Glomerular visceral epithelial cell (primary cell): ENCODE data around the gene TAS2R50.
"Not testable (repeated sequence)": the region's sequence is repeated elsewhere in the genome, so short reads cannot be mapped to it uniquely, and the experiment has no call there.

Experiments used
- DNase-seq: peaks from one replicate; pipeline ENCODE4 v3.0.0-alpha.2; 2016; ENCODE audit errors: extremely low spot score

The TAS2R50 gene, protein sequence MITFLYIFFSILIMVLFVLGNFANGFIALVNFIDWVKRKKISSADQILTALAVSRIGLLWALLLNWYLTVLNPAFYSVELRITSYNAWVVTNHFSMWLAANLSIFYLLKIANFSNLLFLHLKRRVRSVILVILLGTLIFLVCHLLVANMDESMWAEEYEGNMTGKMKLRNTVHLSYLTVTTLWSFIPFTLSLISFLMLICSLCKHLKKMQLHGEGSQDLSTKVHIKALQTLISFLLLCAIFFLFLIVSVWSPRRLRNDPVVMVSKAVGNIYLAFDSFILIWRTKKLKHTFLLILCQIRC

GRCh38 chr12:10986812-10987211 lies at the start of gene TAS2R50:
TSS of gene TAS2R50 (minus strand) at chr12:10986912. CDS start at chr12:10986860, 52 bp downstream.
- no peak for DNase-seq

DNA sequence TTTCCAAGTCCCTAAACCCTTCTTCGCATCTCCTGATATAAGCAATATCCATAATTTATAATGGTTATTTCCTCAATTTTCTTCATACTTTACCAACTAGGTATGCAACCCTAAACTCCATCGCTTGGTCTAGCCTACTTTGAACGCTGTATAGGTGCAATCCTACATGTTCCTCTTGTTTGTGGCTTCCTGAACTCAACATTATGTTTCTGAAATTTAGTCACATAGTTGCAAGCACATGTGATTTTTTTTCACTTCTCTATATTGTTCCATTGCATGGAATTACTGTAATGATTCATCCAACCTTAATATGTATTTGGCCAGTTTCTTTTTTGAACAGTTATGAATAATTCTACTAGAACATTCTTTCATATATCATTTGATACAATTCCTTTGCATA lies 47.2 kb upstream of the TAS2R50 start:
- not testable (repeated sequence) for DNase-seq

DNA sequence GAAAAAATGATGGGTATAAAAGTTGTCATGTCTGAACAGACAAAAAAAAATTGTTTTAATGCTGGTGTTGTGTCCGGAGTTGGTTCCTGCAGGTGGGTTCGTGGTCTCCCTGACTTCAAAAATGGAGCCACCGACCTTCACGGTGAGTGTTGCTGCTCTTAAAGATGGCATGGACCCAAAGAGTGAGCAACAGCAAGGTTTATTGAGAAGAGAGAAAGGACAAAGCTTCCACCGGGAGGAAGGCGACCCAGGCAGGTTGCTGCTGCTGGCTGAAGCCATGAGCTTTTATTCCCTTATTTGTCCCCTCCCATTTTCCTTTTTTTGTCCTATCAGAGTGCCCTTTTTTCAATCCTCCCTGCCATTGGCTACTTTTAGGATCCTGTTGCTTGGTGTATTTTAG lies 44.6 kb upstream of the TAS2R50 start, which contains the start of gene TAS2R31:
Gene TAS2R31, minus strand, starts transcription at position 101 of the 400 bp plus-strand sequence. Its CDS starts 72 bp downstream, at position 29.
- DNase-seq, result no peak

DNA sequence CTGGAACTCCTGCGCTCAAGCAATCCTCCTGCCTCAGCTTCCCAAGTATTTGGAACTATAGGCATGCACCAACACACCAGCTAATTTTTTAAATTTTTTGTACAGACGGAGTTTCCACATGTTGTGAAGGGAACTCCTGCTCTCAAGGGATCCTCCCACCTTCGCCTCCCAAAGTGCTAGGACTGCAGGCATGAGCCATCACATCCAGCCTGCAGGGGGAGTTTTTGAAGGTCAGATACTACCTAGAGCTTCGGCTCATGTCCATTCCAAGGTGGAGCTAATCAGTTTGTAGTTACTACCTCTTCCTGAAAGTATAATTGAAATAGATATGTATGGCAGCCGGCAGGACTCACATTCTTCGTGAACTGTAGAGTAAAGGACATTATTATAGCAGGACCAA lies 39.4 kb upstream of the TAS2R50 start:
- DNase-seq, result no peak

DNA sequence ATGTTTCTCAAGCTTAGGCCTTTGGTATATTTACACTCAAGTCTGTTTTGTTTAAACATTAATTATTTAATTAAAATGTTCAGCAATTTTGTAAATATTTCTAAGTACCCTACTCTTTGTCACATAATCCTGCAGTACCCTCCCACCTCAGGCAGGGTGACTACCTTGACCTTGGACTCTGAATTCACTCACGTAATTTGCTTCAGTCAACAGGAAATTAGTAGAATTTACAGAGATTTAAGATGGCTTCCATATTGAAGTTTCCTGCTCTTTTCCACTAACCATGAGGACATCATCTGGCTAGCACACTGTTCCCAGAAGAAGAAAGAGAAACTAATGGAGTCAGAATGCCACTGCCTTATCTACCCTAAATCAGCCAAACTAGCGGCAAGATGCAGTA lies 36.7 kb upstream of the TAS2R50 start:
- no peak for DNase-seq

GRCh38 chr12:11022520-11022919 lies 35.8 kb upstream of the TAS2R50 start, which contains the start of gene TAS2R19:
TSS of gene TAS2R19 (minus strand) at chr12:11022620. CDS start at chr12:11022571, 49 bp downstream.
- DNase-seq, result no peak

DNA sequence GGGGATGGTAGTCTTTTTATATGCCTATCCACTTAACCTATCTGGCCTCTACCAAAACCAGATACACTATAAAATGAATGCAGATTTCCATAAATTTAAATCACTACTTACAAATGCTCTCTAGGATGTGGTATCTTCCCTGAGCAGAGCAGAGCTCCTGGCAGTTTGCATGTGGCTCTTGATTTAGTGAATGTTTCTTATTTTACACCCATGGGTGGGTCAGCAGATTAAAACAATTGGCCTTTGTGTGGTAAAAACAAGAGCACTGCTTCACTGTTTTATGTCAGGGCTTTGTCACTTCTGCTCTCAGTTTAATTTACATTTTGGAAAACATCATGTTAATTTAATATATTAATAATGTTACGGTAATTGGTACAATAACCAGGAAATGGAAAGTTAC lies 30.2 kb upstream of the TAS2R50 start:
- no peak for DNase-seq

- DNase-seq, result no peak
Observed at GRCh38 chr12:11015775-11016430, 29.2 kb upstream of the TAS2R50 start.

- no peak for DNase-seq
Observed at GRCh38 chr12:11014234-11014633, 27.5 kb upstream of the TAS2R50 start.

DNA sequence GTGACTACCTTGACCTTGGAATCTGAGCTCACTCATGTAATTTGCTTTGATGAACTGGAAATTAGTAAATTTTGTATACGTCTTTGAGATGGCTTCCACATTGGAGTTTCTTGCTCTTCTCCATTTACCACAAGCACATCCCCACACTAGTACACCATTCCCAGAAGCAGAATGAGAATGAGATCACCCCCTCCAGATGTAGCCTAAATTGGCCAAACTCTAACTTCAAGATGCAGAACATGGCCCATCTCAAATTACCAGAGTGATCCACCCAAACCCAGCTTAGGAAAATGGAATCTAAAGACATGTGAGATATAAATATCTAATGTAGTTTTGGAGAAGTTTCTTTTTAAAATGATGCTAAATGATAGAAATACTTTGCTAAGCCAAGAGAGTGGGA lies 20.9 kb upstream of the TAS2R50 start:
- no peak for DNase-seq

- no peak for DNase-seq
Observed at GRCh38 chr12:10998204-10998603, 11.5 kb upstream of the TAS2R50 start, which contains the start of gene TAS2R20. TSS of gene TAS2R20 (minus strand) at chr12:10998304. CDS start at chr12:10997875, 429 bp downstream.

GRCh38 chr12:10994307-10994706 lies 7.6 kb upstream of the TAS2R50 start:
- no peak for DNase-seq

- DNase-seq, result no peak
Observed at GRCh38 chr12:10989107-10989506, 2.4 kb upstream of the TAS2R50 start.

DNA sequence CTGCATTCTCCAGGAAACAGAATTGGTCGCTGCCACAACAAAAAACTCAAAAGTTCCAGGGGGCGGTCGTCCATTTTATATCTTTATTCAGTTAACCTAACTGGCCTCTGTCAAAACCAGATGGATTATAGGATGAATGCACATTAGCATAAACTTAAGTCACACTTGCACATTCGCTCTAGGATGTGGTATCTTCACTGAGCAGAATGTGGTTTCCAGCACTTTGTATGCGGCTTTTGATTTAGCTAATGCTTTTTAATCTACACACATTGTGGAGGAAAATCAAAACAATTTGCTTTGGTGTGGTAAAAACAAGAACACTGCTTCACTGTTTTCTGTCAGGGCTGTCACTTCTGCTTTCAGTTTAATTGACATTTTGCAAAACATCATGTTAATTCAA lies 4.5 kb downstream of the TAS2R50 start:
- no peak for DNase-seq

- DNase-seq, result no peak
Observed at GRCh38 chr12:10974965-10975364, 11.7 kb downstream of the TAS2R50 start.

GRCh38 chr12:10968765-10969456 lies 17.8 kb downstream of the TAS2R50 start:
- no peak for DNase-seq

- no peak for DNase-seq
Observed at GRCh38 chr12:10967409-10967808, 19.3 kb downstream of the TAS2R50 start.

DNA sequence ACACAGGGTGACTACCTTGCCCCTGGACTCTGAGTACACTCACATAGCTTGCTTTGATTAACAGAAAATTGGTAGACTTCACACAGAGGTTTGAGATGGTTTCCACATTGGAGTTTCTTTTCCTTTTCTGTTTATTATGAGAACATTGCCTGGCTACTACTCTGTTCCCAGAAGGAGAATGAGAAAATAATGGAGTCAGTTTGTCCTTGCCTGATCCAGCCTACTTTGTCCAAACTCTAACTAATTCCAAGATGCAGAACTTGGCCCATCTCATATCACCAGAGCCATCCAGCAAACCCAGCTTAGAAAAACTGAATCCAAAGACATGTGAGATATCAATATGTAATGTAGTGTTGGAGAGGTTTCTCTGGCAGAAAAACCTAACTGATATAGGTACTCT lies 20.4 kb downstream of the TAS2R50 start:
- DNase-seq, result no peak

- DNase-seq, result no peak
Observed at GRCh38 chr12:10965476-10965875, 21.2 kb downstream of the TAS2R50 start.

DNA sequence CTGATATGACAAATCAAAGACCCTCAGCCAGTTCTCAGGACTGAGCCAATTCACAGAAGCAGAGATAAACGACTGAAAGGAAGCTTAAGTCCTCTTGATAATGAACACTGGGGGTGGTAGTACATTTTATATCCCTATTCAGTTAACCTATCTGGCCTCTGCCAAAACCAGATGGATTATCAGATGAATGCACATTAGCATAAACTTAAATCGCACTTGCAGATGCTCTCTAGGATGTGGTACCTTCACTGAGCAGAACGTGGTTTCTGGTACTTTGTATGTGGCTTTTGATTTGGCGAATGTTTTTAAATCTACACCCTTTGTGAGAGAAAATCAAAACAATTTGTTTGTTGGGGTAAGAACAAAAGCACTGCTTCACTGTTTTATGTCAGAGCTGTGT lies 26.5 kb downstream of the TAS2R50 start:
- no peak for DNase-seq

GRCh38 chr12:10959804-10960203 lies 26.9 kb downstream of the TAS2R50 start:
- no peak for DNase-seq

GRCh38 chr12:10957741-10958140 lies 29.0 kb downstream of the TAS2R50 start:
- peak; percentile 10 for DNase-seq

DNA sequence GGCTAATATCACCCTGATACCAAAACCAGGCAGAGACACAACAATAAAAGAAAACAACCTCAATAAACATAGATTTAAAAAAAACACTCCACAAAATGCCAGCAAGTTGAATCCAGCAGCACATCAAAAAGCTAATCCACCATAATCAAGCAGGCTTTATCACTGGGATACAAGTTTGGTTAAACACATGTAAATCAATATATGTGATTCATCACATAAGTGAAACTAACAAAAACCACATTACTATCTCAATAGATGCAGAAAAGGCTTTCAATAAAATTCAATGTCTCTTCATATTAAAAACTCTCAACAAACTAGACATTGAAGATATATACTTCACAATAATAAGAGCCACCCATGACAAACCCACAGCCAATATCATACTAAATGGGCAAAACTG lies 30.6 kb downstream of the TAS2R50 start:
- DNase-seq, result no peak
